ENCODE measurements around the gene GALNT2. TPM values are rescaled to one million over a fixed set of nuclear protein-coding genes. Genes with fewer than 3 reads are reported as not detected.

GALNT2 gene
- total and polyA plus RNA-seq, 9 of the 15 experiments (the other 6 are each of a cell fraction or from before 2014, with no cell fraction given), result 1.6 to 106 (median 51.9) TPM

DNA sequence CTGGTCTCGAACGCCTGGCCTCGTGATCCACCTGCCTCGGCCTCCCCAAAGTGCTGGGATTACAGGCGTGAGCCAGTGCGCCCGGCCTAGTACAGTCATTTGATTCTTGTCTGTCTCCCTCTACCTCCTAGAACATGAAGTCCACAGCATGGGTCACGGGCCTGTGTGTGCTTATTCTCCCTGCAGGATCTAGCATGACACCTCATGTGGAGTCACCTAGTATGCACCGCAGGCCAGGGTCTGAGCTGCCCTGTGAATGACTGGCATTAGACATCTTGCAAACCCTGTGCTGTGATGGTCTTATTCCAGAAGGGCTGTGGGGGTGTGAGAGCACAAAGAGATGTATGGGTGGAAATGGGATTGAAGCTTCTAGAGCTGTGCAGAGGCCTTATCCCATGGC lies 133.2 kb downstream of the GALNT2 start:
- ChIA-PET CTCF (ENCODE audit: low intra/inter-chr PET ratio) (no interaction called here), POLR2A (interaction anchor here (1.1 to 1.6 kb wide), 4 partner anchors 9 to 23 kb away, joined by 3 to 4 read pairs (median 4); no protein-coding TSS in a partner anchor)
- WGBS (ENCODE audit: insufficient coverage, low coverage, missing lambda C conversion rate), result 95% methylated on average over 9 of the region's 9 CpGs
- Histone ChIP-seq H3K4me2 (ENCODE audit: insufficient read depth, low read length) (no peak overlapping the region), H3K27ac (ENCODE audit: extremely low read depth, low read depth, low read length) (no peak overlapping the region), H3K9ac (ENCODE audit: insufficient read depth in 1 of 2, low read depth in 2 of 2, low read length in 2 of 2) (no peak overlapping the region; a peak in 1 of 4 replicates), H3K9me3 (replicated peaks; ENCODE audit: control insufficient read depth, insufficient read depth, low read depth, low read length) (no peaks in the 10 kb centered on the region), H3K4me1 (replicated peaks in 1 of 2; ENCODE audit: control insufficient read depth in 2 of 2, insufficient read depth in 2 of 2, low read length in 2 of 2) (peaks cover 8 to 22% of the 10 kb centered on the region in 2 experiments), H3K27me3 (ENCODE audit: control insufficient read depth in 2 of 2, insufficient read depth in 2 of 2, low read length in 2 of 2) (no peaks in the 10 kb centered on the region), H3K36me3 (ENCODE audit: control insufficient read depth, insufficient read depth, low read length) (peaks cover 34% of the 10 kb centered on the region; the same call in 2 of the 3 replicates), H2AFZ (ENCODE audit: low read depth, low read length) (no peak overlapping the region), H3K4me3 (no peak overlapping the region), H4K20me1 (replicated peaks; ENCODE audit: control insufficient read depth, insufficient read depth, low read length) (peaks cover 5% of the 10 kb centered on the region), H3K79me2 (ENCODE audit: control insufficient read depth, insufficient read depth, low read length) (peaks cover 4% of the 10 kb centered on the region; the same call in 1 of the 3 replicates), H3K9me1 (ENCODE audit: control insufficient read depth, insufficient read depth, low read length) (peaks cover 7% of the 10 kb centered on the region)
- ATAC-seq, result no peak
- in situ Hi-C loops (cut with MboI), result no loop called here
- DNase-seq (ENCODE audit: extremely low read depth in 1 of 4, low spot score in 3 of 4), result no peak
- no peak for FAIRE-seq
- BruUV-seq (replicated peaks), result no TSS peak
- intact Hi-C loops (cut with micrococcal nuclease), result no loop called here
- TF ChIP-seq, protein P1, sequence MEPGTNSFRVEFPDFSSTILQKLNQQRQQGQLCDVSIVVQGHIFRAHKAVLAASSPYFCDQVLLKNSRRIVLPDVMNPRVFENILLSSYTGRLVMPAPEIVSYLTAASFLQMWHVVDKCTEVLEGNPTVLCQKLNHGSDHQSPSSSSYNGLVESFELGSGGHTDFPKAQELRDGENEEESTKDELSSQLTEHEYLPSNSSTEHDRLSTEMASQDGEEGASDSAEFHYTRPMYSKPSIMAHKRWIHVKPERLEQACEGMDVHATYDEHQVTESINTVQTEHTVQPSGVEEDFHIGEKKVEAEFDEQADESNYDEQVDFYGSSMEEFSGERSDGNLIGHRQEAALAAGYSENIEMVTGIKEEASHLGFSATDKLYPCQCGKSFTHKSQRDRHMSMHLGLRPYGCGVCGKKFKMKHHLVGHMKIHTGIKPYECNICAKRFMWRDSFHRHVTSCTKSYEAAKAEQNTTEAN (CRISPR knock-in tag; IDR thresholded peaks at IDR 0.05), result no peak
- TF ChIP-seq MYC (IDR thresholded peaks at IDR 0.05; ENCODE audit: low read depth, low read length), result no peak
- no peak for TF ChIP-seq MYC (CRISPR knock-in tag; IDR thresholded peaks at IDR 0.05; ENCODE audit: borderline replicate concordance, low read depth)
- TF ChIP-seq, protein P2, sequence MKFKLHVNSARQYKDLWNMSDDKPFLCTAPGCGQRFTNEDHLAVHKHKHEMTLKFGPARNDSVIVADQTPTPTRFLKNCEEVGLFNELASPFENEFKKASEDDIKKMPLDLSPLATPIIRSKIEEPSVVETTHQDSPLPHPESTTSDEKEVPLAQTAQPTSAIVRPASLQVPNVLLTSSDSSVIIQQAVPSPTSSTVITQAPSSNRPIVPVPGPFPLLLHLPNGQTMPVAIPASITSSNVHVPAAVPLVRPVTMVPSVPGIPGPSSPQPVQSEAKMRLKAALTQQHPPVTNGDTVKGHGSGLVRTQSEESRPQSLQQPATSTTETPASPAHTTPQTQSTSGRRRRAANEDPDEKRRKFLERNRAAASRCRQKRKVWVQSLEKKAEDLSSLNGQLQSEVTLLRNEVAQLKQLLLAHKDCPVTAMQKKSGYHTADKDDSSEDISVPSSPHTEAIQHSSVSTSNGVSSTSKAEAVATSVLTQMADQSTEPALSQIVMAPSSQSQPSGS (CRISPR knock-in tag; IDR thresholded peaks at IDR 0.05), result no peak
- TF ChIP-seq, protein P3, sequence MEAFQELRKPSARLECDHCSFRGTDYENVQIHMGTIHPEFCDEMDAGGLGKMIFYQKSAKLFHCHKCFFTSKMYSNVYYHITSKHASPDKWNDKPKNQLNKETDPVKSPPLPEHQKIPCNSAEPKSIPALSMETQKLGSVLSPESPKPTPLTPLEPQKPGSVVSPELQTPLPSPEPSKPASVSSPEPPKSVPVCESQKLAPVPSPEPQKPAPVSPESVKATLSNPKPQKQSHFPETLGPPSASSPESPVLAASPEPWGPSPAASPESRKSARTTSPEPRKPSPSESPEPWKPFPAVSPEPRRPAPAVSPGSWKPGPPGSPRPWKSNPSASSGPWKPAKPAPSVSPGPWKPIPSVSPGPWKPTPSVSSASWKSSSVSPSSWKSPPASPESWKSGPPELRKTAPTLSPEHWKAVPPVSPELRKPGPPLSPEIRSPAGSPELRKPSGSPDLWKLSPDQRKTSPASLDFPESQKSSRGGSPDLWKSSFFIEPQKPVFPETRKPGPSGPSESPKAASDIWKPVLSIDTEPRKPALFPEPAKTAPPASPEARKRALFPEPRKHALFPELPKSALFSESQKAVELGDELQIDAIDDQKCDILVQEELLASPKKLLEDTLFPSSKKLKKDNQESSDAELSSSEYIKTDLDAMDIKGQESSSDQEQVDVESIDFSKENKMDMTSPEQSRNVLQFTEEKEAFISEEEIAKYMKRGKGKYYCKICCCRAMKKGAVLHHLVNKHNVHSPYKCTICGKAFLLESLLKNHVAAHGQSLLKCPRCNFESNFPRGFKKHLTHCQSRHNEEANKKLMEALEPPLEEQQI (IDR thresholded peaks at IDR 0.05), result no peak
- no peak for TF ChIP-seq ZSCAN29 (IDR thresholded peaks at IDR 0.05)
- TF ChIP-seq, protein P4, sequence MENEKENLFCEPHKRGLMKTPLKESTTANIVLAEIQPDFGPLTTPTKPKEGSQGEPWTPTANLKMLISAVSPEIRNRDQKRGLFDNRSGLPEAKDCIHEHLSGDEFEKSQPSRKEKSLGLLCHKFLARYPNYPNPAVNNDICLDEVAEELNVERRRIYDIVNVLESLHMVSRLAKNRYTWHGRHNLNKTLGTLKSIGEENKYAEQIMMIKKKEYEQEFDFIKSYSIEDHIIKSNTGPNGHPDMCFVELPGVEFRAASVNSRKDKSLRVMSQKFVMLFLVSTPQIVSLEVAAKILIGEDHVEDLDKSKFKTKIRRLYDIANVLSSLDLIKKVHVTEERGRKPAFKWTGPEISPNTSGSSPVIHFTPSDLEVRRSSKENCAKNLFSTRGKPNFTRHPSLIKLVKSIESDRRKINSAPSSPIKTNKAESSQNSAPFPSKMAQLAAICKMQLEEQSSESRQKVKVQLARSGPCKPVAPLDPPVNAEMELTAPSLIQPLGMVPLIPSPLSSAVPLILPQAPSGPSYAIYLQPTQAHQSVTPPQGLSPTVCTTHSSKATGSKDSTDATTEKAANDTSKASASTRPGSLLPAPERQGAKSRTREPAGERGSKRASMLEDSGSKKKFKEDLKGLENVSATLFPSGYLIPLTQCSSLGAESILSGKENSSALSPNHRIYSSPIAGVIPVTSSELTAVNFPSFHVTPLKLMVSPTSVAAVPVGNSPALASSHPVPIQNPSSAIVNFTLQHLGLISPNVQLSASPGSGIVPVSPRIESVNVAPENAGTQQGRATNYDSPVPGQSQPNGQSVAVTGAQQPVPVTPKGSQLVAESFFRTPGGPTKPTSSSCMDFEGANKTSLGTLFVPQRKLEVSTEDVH (IDR thresholded peaks at IDR 0.05; ENCODE audit: low read depth, partially characterized antibody), result no peak
- no peak for TF ChIP-seq CBX2 (IDR thresholded peaks at IDR 0.05; ENCODE audit: insufficient read depth, low read length, poor library complexity, severe bottlenecking)
- TF ChIP-seq MIER1 (IDR thresholded peaks at IDR 0.05; ENCODE audit: low read depth), result no peak
- no peak for TF ChIP-seq CBX5 (IDR thresholded peaks at IDR 0.05; ENCODE audit: borderline replicate concordance, low read depth)
- TF ChIP-seq MCM2 (IDR thresholded peaks at IDR 0.05; ENCODE audit: low read depth), result no peak
- no peak for TF ChIP-seq ZZZ3 (IDR thresholded peaks at IDR 0.05)
- no peak for TF ChIP-seq ZNF347 (CRISPR knock-in tag; IDR thresholded peaks at IDR 0.05; ENCODE audit: low read depth)
- TF ChIP-seq, protein P5, sequence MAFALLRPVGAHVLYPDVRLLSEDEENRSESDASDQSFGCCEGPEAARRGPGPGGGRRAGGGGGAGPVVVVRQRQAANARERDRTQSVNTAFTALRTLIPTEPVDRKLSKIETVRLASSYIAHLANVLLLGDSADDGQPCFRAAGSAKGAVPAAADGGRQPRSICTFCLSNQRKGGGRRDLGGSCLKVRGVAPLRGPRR (CRISPR knock-in tag; IDR thresholded peaks at IDR 0.05), result no peak
- TF ChIP-seq ZNF384 (IDR thresholded peaks at IDR 0.05; ENCODE audit: low read depth, low read length), result no peak

Data from K562 (cell line).